ENCODE measurements around the gene LARGE1.
A peak's percentile ranks its signal among the peaks of the same experiment; 100 is the strongest.
"Not testable (repeated sequence)": the region's sequence is repeated elsewhere in the genome, so short reads cannot be mapped to it uniquely, and the experiment has no call there.

The LARGE1 gene

GRCh38 chr22:33461698-33462434 is 458.4 kb downstream of the LARGE1 start:
- no peak for DNase-seq

- DNase-seq = not testable (repeated sequence)
These were observed 459.0 kb downstream of the LARGE1 start for GRCh38 chr22:33461245-33461644.

- no peak for DNase-seq
These were observed 461.1 kb downstream of the LARGE1 start for GRCh38 chr22:33459137-33459536.

GRCh38 chr22:33456511-33456910 is 463.8 kb downstream of the LARGE1 start:
- DNase-seq = no peak

GRCh38 chr22:33455036-33455435 is 465.2 kb downstream of the LARGE1 start:
- no peak for DNase-seq

- no peak for DNase-seq
These were observed 468.3 kb downstream of the LARGE1 start for GRCh38 chr22:33451866-33452469.

- DNase-seq = no peak
These were observed 469.5 kb downstream of the LARGE1 start for GRCh38 chr22:33450756-33451155.

GRCh38 chr22:33447733-33448132 is 472.5 kb downstream of the LARGE1 start:
- no peak for DNase-seq

- DNase-seq = no peak
These were observed 476.6 kb downstream of the LARGE1 start for GRCh38 chr22:33443683-33444082.

- DNase-seq = no peak
These were observed 479.5 kb downstream of the LARGE1 start for GRCh38 chr22:33440756-33441155.

- DNase-seq = peak; percentile 92
These were observed 482.0 kb downstream of the LARGE1 start for GRCh38 chr22:33438273-33438672.

- no peak for DNase-seq
These were observed 489.0 kb downstream of the LARGE1 start for GRCh38 chr22:33431300-33431699.

- DNase-seq = no peak
These were observed 491.0 kb downstream of the LARGE1 start for GRCh38 chr22:33429281-33429680.

- no peak for DNase-seq
These were observed 492.8 kb downstream of the LARGE1 start for GRCh38 chr22:33427461-33427860.

GRCh38 chr22:33426451-33426850 is 493.8 kb downstream of the LARGE1 start:
- DNase-seq = no peak

GRCh38 chr22:33421859-33422258 is 498.4 kb downstream of the LARGE1 start:
- DNase-seq = no peak

GRCh38 chr22:33418484-33418883 is 501.8 kb downstream of the LARGE1 start:
- no peak for DNase-seq

GRCh38 chr22:33415401-33415800 is 504.9 kb downstream of the LARGE1 start:
- no peak for DNase-seq

GRCh38 chr22:33409079-33409478 is 511.2 kb downstream of the LARGE1 start:
- no peak for DNase-seq

- no peak for DNase-seq
These were observed 515.1 kb downstream of the LARGE1 start for GRCh38 chr22:33405194-33405593.

GRCh38 chr22:33404723-33405122 is 515.6 kb downstream of the LARGE1 start:
- no peak for DNase-seq

- no peak for DNase-seq
These were observed 518.0 kb downstream of the LARGE1 start for GRCh38 chr22:33402325-33402724.

GRCh38 chr22:33401291-33401690 is 519.0 kb downstream of the LARGE1 start:
- no peak for DNase-seq

GRCh38 chr22:33400891-33401290 is 519.4 kb downstream of the LARGE1 start:
- DNase-seq = no peak
